HepG2 (cell line): ENCODE measurements around the gene CCR5AS.

Experiments
- ATAC-seq: fragments of 200-7000 bp; cut with Tn5 transposase; 3 replicates; pipeline ENCODE4 v1.9.1; 2020; ENCODE audit warnings: mild to moderate bottlenecking, moderate library complexity
- BruUV-seq: library from RNA; stranded (reverse); fragments of 400-500 nt; replicated peaks from 2 replicates; lab custom pipeline; 2021; lab: Mats Ljungman, UMichigan
- CTCF ChIA-PET: fragments of 300-600 bp; formaldehyde crosslinking; extraction: SDS; loops from one replicate; lab custom pipeline; 2021; ENCODE audit warnings: low total read pairs, inconsistent platforms, low intra/inter-chr PET ratio; lab: Yijun Ruan, JAX
- POLR2A ChIA-PET: fragments of 350-600 bp; sonication (Branson Sonifier 250); formaldehyde crosslinking; loops from one replicate; lab custom pipeline; 2020; ENCODE audit warnings: antibody characterized with exemption, inconsistent platforms; lab: Yijun Ruan, JAX
- DNase-seq: peaks from one replicate; pipeline ENCODE4 v3.0.0-alpha.2; 2015; ENCODE audit warnings: low spot score
- FAIRE-seq: peaks from 3 replicates; lab custom pipeline; 2011; peaks lifted over from hg19 to GRCh38; lab: Jason Lieb, UNC
- H2AFZ ChIP-seq: one replicate; pipeline ENCODE4 v1.6.1; 2011; ENCODE audit warnings: low read length, inconsistent platforms
- H3K27ac ChIP-seq: fragments of 300-600 bp; 3 replicates; pipeline ENCODE4 v1.8.0; 2011; ENCODE audit warnings: mixed run types, mild to moderate bottlenecking, mixed read lengths, low read length, inconsistent platforms; ENCODE audit not compliant: insufficient read depth; ENCODE audit errors: extremely low read length
- H3K27me3 ChIP-seq, 2 experiments: fragments of 200-600 bp in 1 of 2; 2 replicates in 1 of 2; 3 replicates in 1 of 2; pipeline versions ENCODE4 v1.6.0 to v1.8.0; 2011; ENCODE audit warnings: low read length in 2 of 2, mild to moderate bottlenecking in 2 of 2, moderate library complexity in 2 of 2, inconsistent platforms in 1 of 2; ENCODE audit not compliant: insufficient read depth in 2 of 2, control insufficient read depth in 1 of 2
- H3K36me3 ChIP-seq, 2 experiments: fragments of 200-600 bp in 1 of 2; replicated peaks in 1 of 2; 2 replicates in 1 of 2; 3 replicates in 1 of 2; pipeline versions ENCODE4 v1.5.1 to v1.8.0; 2011; ENCODE audit warnings: low read length in 2 of 2, inconsistent platforms in 1 of 2; ENCODE audit not compliant: insufficient read depth in 2 of 2, control insufficient read depth in 1 of 2
- H3K4me1 ChIP-seq: 2 replicates; pipeline ENCODE4 v1.5.1; 2012; ENCODE audit warnings: low read length, inconsistent platforms; ENCODE audit not compliant: insufficient read depth
- H3K4me2 ChIP-seq: 2 replicates; pipeline ENCODE4 v1.6.0; 2011; ENCODE audit warnings: low read depth, low read length, inconsistent platforms
- H3K4me3 ChIP-seq, 3 experiments: fragments of 200-600 bp in 1 of 3; sonication (generic), shearing (Covaris generic) in 1 of 3; replicated peaks in 1 of 3; 2 replicates each; pipeline ENCODE4 v1.5.1; 2011 to 2016; ENCODE audit warnings: low read length in 3 of 3, inconsistent platforms in 2 of 3, low read depth in 2 of 3, mild to moderate bottlenecking in 2 of 3, control low read depth in 1 of 3, mixed read lengths in 1 of 3; ENCODE audit not compliant: insufficient read depth in 1 of 3
- H3K79me2 ChIP-seq: one replicate; pipeline ENCODE4 v1.6.1; 2011; ENCODE audit warnings: low read length, inconsistent platforms; ENCODE audit not compliant: insufficient read depth
- H3K9ac ChIP-seq: 2 replicates; pipeline ENCODE4 v1.6.0; 2011; ENCODE audit warnings: mild to moderate bottlenecking, low read depth, low read length, inconsistent platforms; ENCODE audit not compliant: insufficient read depth
- H3K9me3 ChIP-seq: 2 replicates; pipeline ENCODE4 v1.5.1; 2012; ENCODE audit warnings: mild to moderate bottlenecking, low read length
- H4K20me1 ChIP-seq: 2 replicates; pipeline ENCODE4 v1.6.0; 2011; ENCODE audit warnings: inconsistent platforms, mild to moderate bottlenecking, low read length, moderate library complexity; ENCODE audit not compliant: insufficient read depth
- HDAC1 ChIP-seq: sonication (generic); formaldehyde crosslinking; IDR thresholded peaks from 2 replicates; pipeline ENCODE4 v1.5.1; 2020; ENCODE audit warnings: mild to moderate bottlenecking, missing genetic modification reagents
- MBD4 ChIP-seq: IDR thresholded peaks from 2 replicates; pipeline ENCODE4 v1.6.1; 2012; ENCODE audit warnings: low read length, inconsistent platforms, borderline replicate concordance
- ZFP37 ChIP-seq: sonication (generic); formaldehyde crosslinking; IDR thresholded peaks from 2 replicates; pipeline ENCODE4 v1.4.0; 2020; ENCODE audit warnings: missing genetic modification reagents, borderline replicate concordance
- ZFP62 ChIP-seq: sonication (generic); formaldehyde crosslinking; IDR thresholded peaks from 2 replicates; pipeline ENCODE4 v1.4.0; 2020; ENCODE audit warnings: missing genetic modification reagents
- ZNF546 ChIP-seq: sonication (generic); formaldehyde crosslinking; conservative IDR thresholded peaks from 2 replicates; pipeline ENCODE4 v1.8.1; 2023; ENCODE audit warnings: mild to moderate bottlenecking, missing genetic modification reagents
- ZNF75D ChIP-seq: sonication (generic); formaldehyde crosslinking; IDR thresholded peaks from 2 replicates; pipeline ENCODE4 v1.8.1; 2023; ENCODE audit warnings: missing genetic modification reagents, mild to moderate bottlenecking, borderline replicate concordance
- ZNF777 ChIP-seq: sonication (generic); formaldehyde crosslinking; IDR thresholded peaks from 2 replicates; pipeline ENCODE4 v1.4.0; 2020; ENCODE audit warnings: missing genetic modification reagents
- WGBS: methylation state at CpG from one replicate; pipeline ENCODE4 v1.1.6; 2017; ENCODE audit warnings: low lambda C conversion rate; 5-methylcytosine and 5-hydroxymethylcytosine counted together
- in situ Hi-C: cut with HindIII; loops from 2 replicates; pipeline ENCODE4 v1.10.0; 2017; ENCODE audit warnings: low pct_unique_long_range_greater_than_20kb; ENCODE audit not compliant: extremely low pct_ligation_motif_present
- intact Hi-C: fragments of 100-400 bp; cut with micrococcal nuclease; formaldehyde crosslinking; loops from one replicate; pipeline ENCODE4 v1.10.0; 2022; ENCODE audit not compliant: unreplicated experiment
- TF ChIP-seq, protein P1 (sequence below): sonication (generic); formaldehyde crosslinking; IDR thresholded peaks from 2 replicates; pipeline ENCODE4 v1.4.0; 2020; ENCODE audit warnings: mild to moderate bottlenecking, missing genetic modification reagents
- TF ChIP-seq, protein P2 (sequence below): fragments of 450-650 bp; IDR thresholded peaks from 2 replicates; pipeline ENCODE4 v1.6.1; 2016
- TF ChIP-seq, protein P3 (sequence below): sonication (generic); IDR thresholded peaks from 2 replicates; pipeline ENCODE4 v1.6.1; 2016; ENCODE audit warnings: low read depth, borderline replicate concordance
- TF ChIP-seq, protein P4 (sequence below): sonication (generic); formaldehyde crosslinking; IDR thresholded peaks from one replicate; pipeline ENCODE4 v1.5.1; 2020; ENCODE audit warnings: mild to moderate bottlenecking, missing genetic modification reagents; ENCODE audit errors: not compliant biosample characterization

CCR5AS gene

DNA sequence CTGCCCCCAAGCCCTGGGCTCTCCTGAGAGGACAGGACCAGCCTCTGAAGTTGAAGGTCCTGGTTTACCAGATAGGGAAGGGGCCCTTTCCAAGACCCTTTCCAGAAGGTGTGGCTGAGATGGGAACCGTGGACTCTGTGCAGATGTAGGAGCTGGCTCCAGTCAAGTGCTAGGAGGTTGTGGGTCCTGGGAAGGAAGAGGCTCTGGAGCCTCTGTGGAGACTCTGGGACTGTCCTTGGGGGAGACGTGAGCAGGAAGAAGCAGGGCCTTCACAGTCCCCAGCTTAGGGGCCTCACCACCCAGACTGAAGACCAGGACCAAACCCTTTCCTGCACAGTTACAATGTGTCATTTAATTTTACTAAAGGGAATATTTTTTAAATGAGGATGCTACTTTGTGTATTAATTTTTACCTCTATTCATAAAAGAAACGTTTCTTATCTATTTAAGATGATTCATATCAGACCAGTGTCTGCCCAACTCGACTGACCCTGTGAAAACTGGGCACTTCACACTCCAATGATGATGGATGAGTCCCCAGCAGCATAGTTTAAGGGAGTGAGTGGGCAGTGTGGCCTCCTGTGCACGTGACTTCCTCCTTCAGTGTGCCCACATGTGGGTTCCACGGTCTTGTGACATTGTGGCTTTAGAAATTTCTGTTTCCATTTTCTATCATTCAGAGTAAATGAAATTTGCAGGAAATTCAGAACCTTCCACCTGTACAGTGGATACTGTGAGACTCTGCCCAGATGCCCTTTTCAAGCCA is 10.9 kb downstream of the CCR5AS start:
- in situ Hi-C loops: no loop called here
- no peaks in the 10 kb centered on the region for H3K79me2 ChIP-seq
- no peaks in the 10 kb centered on the region for H3K4me1 ChIP-seq
- DNase-seq (no peak), ATAC-seq (no peak), FAIRE-seq (no peak)
- intact Hi-C loops: no loop called here
- no peak overlapping the region for H3K4me3 ChIP-seq
- no TSS peak for BruUV-seq
- H3K9ac ChIP-seq: no peak overlapping the region
- no peaks in the 10 kb centered on the region for H4K20me1 ChIP-seq
- H2AFZ ChIP-seq: no peak overlapping the region
- H3K4me2 ChIP-seq: no peak overlapping the region
- POLR2A ChIA-PET: no interaction called here
- H3K9me3 ChIP-seq: no peaks in the 10 kb centered on the region
- peaks cover 0 to 8% of the 10 kb centered on the region in 2 experiments; a peak in 1 of 5 replicates for H3K27me3 ChIP-seq
- no peak overlapping the region for H3K27ac ChIP-seq
- CTCF ChIA-PET: no interaction called here
- WGBS: 3% methylated on average over 5 of the region's 6 CpGs
- H3K36me3 ChIP-seq: no peaks in the 10 kb centered on the region
- no peak for TF ChIP-seq ZNF75D
- TF ChIP-seq, protein P1, sequence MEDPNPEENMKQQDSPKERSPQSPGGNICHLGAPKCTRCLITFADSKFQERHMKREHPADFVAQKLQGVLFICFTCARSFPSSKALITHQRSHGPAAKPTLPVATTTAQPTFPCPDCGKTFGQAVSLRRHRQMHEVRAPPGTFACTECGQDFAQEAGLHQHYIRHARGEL: no peak
- TF ChIP-seq ZFP62 (CRISPR knock-in tag): no peak
- TF ChIP-seq MBD4: no peak
- TF ChIP-seq ZNF777: no peak
- no peak for TF ChIP-seq ZNF546 (CRISPR knock-in tag)
- TF ChIP-seq, protein P2, sequence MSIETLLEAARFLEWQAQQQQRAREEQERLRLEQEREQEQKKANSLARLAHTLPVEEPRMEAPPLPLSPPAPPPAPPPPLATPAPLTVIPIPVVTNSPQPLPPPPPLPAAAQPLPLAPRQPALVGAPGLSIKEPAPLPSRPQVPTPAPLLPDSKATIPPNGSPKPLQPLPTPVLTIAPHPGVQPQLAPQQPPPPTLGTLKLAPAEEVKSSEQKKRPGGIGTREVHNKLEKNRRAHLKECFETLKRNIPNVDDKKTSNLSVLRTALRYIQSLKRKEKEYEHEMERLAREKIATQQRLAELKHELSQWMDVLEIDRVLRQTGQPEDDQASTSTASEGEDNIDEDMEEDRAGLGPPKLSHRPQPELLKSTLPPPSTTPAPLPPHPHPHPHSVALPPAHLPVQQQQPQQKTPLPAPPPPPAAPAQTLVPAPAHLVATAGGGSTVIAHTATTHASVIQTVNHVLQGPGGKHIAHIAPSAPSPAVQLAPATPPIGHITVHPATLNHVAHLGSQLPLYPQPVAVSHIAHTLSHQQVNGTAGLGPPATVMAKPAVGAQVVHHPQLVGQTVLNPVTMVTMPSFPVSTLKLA: no peak
- TF ChIP-seq, protein P3, sequence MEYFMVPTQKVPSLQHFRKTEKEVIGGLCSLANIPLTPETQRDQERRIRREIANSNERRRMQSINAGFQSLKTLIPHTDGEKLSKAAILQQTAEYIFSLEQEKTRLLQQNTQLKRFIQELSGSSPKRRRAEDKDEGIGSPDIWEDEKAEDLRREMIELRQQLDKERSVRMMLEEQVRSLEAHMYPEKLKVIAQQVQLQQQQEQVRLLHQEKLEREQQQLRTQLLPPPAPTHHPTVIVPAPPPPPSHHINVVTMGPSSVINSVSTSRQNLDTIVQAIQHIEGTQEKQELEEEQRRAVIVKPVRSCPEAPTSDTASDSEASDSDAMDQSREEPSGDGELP: no peak
- TF ChIP-seq, protein P4, sequence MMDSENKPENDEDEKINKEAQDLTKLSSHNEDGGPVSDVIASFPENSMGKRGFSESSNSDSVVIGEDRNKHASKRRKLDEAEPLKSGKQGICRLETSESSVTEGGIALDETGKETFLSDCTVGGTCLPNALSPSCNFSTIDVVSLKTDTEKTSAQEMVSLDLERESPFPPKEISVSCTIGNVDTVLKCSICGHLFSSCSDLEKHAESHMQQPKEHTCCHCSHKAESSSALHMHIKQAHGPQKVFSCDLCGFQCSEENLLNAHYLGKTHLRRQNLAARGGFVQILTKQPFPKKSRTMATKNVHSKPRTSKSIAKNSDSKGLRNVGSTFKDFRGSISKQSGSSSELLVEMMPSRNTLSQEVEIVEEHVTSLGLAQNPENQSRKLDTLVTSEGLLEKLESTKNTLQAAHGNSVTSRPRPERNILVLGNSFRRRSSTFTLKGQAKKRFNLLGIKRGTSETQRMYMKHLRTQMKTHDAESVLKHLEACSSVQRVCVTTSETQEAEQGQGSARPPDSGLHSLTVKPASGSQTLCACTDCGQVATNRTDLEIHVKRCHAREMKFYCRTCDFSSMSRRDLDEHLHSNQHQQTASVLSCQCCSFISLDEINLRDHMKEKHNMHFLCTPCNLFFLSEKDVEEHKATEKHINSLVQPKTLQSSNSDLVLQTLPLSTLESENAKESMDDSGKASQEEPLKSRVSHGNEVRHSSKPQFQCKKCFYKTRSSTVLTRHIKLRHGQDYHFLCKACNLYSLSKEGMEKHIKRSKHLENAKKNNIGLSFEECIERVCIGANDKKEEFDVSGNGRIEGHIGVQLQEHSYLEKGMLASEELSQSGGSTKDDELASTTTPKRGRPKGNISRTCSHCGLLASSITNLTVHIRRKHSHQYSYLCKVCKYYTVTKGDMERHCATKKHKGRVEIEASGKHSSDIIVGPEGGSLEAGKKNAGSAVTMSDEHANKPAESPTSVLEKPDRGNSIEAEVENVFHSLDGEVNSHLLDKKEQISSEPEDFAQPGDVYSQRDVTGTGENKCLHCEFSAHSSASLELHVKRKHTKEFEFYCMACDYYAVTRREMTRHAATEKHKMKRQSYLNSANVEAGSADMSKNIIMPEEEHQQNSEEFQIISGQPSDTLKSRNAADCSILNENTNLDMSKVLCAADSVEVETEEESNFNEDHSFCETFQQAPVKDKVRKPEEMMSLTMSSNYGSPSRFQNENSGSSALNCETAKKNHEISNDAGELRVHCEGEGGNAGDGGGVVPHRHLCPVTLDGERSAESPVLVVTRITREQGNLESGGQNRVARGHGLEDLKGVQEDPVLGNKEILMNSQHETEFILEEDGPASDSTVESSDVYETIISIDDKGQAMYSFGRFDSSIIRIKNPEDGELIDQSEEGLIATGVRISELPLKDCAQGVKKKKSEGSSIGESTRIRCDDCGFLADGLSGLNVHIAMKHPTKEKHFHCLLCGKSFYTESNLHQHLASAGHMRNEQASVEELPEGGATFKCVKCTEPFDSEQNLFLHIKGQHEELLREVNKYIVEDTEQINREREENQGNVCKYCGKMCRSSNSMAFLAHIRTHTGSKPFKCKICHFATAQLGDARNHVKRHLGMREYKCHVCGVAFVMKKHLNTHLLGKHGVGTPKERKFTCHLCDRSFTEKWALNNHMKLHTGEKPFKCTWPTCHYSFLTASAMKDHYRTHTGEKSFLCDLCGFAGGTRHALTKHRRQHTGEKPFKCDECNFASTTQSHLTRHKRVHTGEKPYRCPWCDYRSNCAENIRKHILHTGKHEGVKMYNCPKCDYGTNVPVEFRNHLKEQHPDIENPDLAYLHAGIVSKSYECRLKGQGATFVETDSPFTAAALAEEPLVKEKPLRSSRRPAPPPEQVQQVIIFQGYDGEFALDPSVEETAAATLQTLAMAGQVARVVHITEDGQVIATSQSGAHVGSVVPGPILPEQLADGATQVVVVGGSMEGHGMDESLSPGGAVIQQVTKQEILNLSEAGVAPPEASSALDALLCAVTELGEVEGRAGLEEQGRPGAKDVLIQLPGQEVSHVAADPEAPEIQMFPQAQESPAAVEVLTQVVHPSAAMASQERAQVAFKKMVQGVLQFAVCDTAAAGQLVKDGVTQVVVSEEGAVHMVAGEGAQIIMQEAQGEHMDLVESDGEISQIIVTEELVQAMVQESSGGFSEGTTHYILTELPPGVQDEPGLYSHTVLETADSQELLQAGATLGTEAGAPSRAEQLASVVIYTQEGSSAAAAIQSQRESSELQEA (CRISPR knock-in tag): no peak
- TF ChIP-seq HDAC1: no peak
- TF ChIP-seq ZFP37: no peak
